ENCODE measurements around the gene COL6A2.
A peak's percentile ranks its signal among the peaks of the same experiment; 100 is the strongest.

Gene COL6A2

GRCh38 chr21:46156678-46157077 is 58.8 kb downstream of the COL6A2 start:
- TF ChIP-seq, protein P1, sequence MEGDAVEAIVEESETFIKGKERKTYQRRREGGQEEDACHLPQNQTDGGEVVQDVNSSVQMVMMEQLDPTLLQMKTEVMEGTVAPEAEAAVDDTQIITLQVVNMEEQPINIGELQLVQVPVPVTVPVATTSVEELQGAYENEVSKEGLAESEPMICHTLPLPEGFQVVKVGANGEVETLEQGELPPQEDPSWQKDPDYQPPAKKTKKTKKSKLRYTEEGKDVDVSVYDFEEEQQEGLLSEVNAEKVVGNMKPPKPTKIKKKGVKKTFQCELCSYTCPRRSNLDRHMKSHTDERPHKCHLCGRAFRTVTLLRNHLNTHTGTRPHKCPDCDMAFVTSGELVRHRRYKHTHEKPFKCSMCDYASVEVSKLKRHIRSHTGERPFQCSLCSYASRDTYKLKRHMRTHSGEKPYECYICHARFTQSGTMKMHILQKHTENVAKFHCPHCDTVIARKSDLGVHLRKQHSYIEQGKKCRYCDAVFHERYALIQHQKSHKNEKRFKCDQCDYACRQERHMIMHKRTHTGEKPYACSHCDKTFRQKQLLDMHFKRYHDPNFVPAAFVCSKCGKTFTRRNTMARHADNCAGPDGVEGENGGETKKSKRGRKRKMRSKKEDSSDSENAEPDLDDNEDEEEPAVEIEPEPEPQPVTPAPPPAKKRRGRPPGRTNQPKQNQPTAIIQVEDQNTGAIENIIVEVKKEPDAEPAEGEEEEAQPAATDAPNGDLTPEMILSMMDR (IDR thresholded peaks at IDR 0.05; ENCODE audit: insufficient read depth, low read depth, low read length, missing control alignments): no peak
- H3K4me3 ChIP-seq (ENCODE audit: low read depth, low read length): no peak overlapping the region
- no peak for DNase-seq (ENCODE audit: low read depth)

- TF ChIP-seq, protein P1 (IDR thresholded peaks at IDR 0.05; ENCODE audit: insufficient read depth, low read depth, low read length, missing control alignments): no peak
- DNase-seq (ENCODE audit: low read depth): no peak
- no peak overlapping the region for H3K4me3 ChIP-seq (ENCODE audit: low read depth, low read length)
Measured at GRCh38 chr21:46157396-46157986, 59.6 kb downstream of the COL6A2 start.

DNA sequence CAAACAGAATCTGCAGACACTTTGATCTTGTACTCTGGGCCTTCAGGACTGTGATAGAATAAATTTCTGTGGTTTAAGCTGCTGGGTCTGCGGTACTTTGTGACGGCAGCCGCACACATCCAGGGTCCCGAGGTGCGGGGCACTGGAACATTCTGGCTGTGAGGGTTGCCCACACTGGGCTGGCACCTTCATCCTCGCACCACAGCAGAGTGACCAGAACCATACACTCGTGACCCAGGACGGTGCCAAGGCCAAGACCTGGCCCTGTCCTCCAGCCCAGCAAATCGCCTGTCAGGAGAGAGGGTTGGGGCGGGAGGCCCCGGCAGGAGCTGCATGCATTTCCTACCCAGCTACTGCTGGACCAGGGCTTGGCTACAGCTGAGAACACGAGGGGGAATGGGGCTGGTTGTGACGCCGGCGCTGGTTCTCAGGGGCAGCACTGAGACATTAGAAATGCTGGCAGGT is 60.1 kb downstream of the COL6A2 start:
- TF ChIP-seq, protein P1 (IDR thresholded peaks at IDR 0.05; ENCODE audit: insufficient read depth, low read depth, low read length, missing control alignments): no peak
- no peak for DNase-seq (ENCODE audit: low read depth)
- no peak overlapping the region for H3K4me3 ChIP-seq (ENCODE audit: low read depth, low read length)

DNA sequence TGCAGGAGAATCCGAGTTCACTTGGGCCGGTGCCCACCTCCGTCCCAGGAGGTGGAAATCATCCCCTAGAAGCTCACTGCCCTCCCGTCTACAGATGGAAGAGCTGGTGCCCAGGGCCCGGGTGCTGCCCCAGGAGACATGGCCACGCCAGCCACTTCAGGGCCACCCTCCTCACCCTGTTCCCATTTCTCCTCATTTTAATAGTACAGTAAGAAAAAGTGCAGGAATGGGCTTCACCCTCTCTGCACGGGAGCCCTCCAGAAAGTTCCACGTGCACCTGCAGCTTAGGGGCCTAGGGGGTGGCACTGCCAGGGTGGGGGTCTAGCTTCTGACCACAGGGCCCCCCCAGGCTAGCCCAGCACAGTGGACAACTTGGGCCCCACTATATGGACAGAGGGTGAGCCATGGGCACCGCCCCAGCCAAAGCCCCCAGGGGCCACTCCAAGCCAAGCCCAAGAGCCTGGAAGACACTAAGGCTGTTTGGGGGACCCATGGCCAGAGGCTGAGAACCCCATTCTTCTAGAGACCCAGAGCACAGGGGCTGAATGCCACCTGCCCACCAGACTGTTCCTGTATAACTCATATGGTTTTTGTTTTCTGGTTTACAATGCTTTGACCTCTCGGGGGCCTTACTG is 60.9 kb downstream of the COL6A2 start:
- no peak overlapping the region for H3K4me3 ChIP-seq (ENCODE audit: low read depth, low read length)
- TF ChIP-seq, protein P1 (IDR thresholded peaks at IDR 0.05; ENCODE audit: insufficient read depth, low read depth, low read length, missing control alignments): no peak
- DNase-seq (ENCODE audit: low read depth): no peak

GRCh38 chr21:46159390-46159789 is 61.5 kb downstream of the COL6A2 start:
- DNase-seq (ENCODE audit: low read depth): no peak
- TF ChIP-seq, protein P1 (IDR thresholded peaks at IDR 0.05; ENCODE audit: insufficient read depth, low read depth, low read length, missing control alignments): no peak

GRCh38 chr21:46159841-46160656 is 62.1 kb downstream of the COL6A2 start:
- DNase-seq (ENCODE audit: low read depth): peak; percentile 0
- TF ChIP-seq, protein P1 (IDR thresholded peaks at IDR 0.05; ENCODE audit: insufficient read depth, low read depth, low read length, missing control alignments): no peak
- H3K4me3 ChIP-seq (ENCODE audit: low read depth, low read length): no peak overlapping the region

More at GRCh38 chr21:46159390-46159789, 61.5 kb downstream of the COL6A2 start:
- no peak overlapping the region for H3K4me3 ChIP-seq (ENCODE audit: low read depth, low read length)

All from GM12865 (cell line).